ENCODE data around the gene METTL9. TPM values are rescaled to one million over a fixed set of nuclear protein-coding genes. Genes with fewer than 3 reads are reported as not detected.

METTL9 gene
- total and polyA plus RNA-seq, 9 of the 15 experiments (the other 6 are each of a cell fraction or from before 2014, with no cell fraction given): 12.2 to 107 (median 79.1) TPM

GRCh38 chr16:21584817-21585216 lies 14.6 kb upstream of the METTL9 start:
- ATAC-seq: no peak
- Histone ChIP-seq H3K9me3 (replicated peaks; ENCODE audit: control insufficient read depth, insufficient read depth, low read depth, low read length) (no peaks in the 10 kb centered on the region), H3K79me2 (ENCODE audit: control insufficient read depth, insufficient read depth, low read length) (no peaks in the 10 kb centered on the region), H2AFZ (ENCODE audit: low read depth, low read length) (no peak overlapping the region), H3K4me2 (ENCODE audit: insufficient read depth, low read length) (no peak overlapping the region), H3K27ac (ENCODE audit: extremely low read depth, low read depth, low read length) (no peak overlapping the region), H3K36me3 (ENCODE audit: control insufficient read depth, insufficient read depth, low read length) (no peaks in the 10 kb centered on the region), H3K4me1 (replicated peaks in 1 of 2; ENCODE audit: control insufficient read depth in 2 of 2, insufficient read depth in 2 of 2, low read length in 2 of 2) (no peaks in the 10 kb centered on the region), H3K9me1 (ENCODE audit: control insufficient read depth, insufficient read depth, low read length) (no peaks in the 10 kb centered on the region), H4K20me1 (replicated peaks; ENCODE audit: control insufficient read depth, insufficient read depth, low read length) (no peaks in the 10 kb centered on the region), H3K9ac (ENCODE audit: insufficient read depth in 1 of 2, low read depth in 2 of 2, low read length in 2 of 2) (no peak overlapping the region), H3K4me3 (no peak overlapping the region), H3K27me3 (ENCODE audit: control insufficient read depth in 2 of 2, insufficient read depth in 2 of 2, low read length in 2 of 2) (peaks cover 2 to 6% of the 10 kb centered on the region in 2 experiments; a peak in 3 of 5 replicates)
- no peak for DNase-seq (ENCODE audit: extremely low read depth in 1 of 4, low spot score in 3 of 4)
- in situ Hi-C loops (cut with MboI) (loop anchor here (5.0 to 25.0 kb wide), 5 partner anchors 62 to 1112 kb away; no protein-coding TSS in a partner anchor), intact Hi-C loops (cut with micrococcal nuclease) (loop anchor here (1.0 kb wide), 3 partner anchors 55 to 123 kb away; no protein-coding TSS in a partner anchor)
- no peak for FAIRE-seq
- POLR2A ChIA-PET: interaction anchor here (0.6 to 1.0 kb wide), 2 partner anchors 54 to 1416 kb away, joined by 3 read pairs; no protein-coding TSS in a partner anchor
- BruUV-seq (replicated peaks): no TSS peak
- TF ChIP-seq TBP (optimal IDR thresholded peaks at IDR 0.05; ENCODE audit: low read depth, low read length): no peak
- no peak for TF ChIP-seq HLTF (IDR thresholded peaks at IDR 0.05)
- TF ChIP-seq ZNF347 (CRISPR knock-in tag; IDR thresholded peaks at IDR 0.05; ENCODE audit: low read depth): no peak
- TF ChIP-seq GATA2 (CRISPR knock-in tag; IDR thresholded peaks at IDR 0.05): no peak
- no peak for TF ChIP-seq PTRF (tag; IDR thresholded peaks at IDR 0.05)
- no peak for TF ChIP-seq NR0B1 (IDR thresholded peaks at IDR 0.05; ENCODE audit: partially characterized antibody)
- no peak for TF ChIP-seq HSF4 (CRISPR knock-in tag; IDR thresholded peaks at IDR 0.05; ENCODE audit: borderline replicate concordance)
- no peak for TF ChIP-seq SAFB (IDR thresholded peaks at IDR 0.05; ENCODE audit: borderline replicate concordance, low read depth, low read length)
- TF ChIP-seq TRIM25 (IDR thresholded peaks at IDR 0.05; ENCODE audit: borderline replicate concordance): no peak
- no peak for TF ChIP-seq ZNF280A (IDR thresholded peaks at IDR 0.05; ENCODE audit: low read depth, partially characterized antibody)
- no peak for TF ChIP-seq PHTF2 (CRISPR knock-in tag; IDR thresholded peaks at IDR 0.05)
- TF ChIP-seq LCOR (CRISPR knock-in tag; IDR thresholded peaks at IDR 0.05): no peak
- no peak for TF ChIP-seq ZNF57 (CRISPR knock-in tag; IDR thresholded peaks at IDR 0.05)
- TF ChIP-seq ZNF696 (CRISPR knock-in tag; conservative IDR thresholded peaks at IDR 0.05): no peak
- CTCF ChIA-PET (ENCODE audit: low intra/inter-chr PET ratio): interaction anchor here (0.6 to 3.3 kb wide), 4 partner anchors 17 to 124 kb away, joined by 3 to 34 read pairs (median 13); no protein-coding TSS in a partner anchor
- 56% methylated on average over 6 of the region's 8 CpGs for WGBS (ENCODE audit: insufficient coverage, low coverage, missing lambda C conversion rate)

Data from K562 (cell line).